ENCODE measurements around the gene SUN2.

DNA sequence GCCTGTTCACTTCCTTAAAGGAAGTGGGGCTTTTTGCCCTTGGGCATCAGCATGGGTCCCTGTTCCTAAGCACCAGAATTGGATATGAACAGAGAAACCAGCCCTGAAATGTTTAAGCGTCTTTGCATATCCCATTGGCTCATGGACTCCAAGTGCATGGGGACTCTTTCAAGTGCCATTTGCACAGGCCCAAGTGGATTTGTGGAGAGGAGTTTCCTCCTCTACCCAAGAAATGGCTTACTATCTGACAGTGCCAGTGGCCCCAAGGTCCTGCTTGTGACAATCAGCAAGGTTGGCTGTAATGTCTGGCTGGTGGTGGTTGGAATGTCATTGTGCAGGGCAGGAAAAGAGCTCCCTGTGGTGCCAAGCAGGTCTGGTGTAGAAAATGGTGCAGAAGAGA, 70.0 kb downstream of the SUN2 start:
- no peak for TF ChIP-seq CTCF (IDR thresholded peaks at IDR 0.05)
- no peak for TF ChIP-seq POLR2A (IDR thresholded peaks at IDR 0.05)

Measured in right lobe of liver (tissue), 4 donors.